ENCODE data around the gene ZNF615. TPM values are rescaled to one million over a fixed set of nuclear protein-coding genes. Genes with fewer than 3 reads are reported as not detected.
"Not testable (repeated sequence)": the region's sequence is repeated elsewhere in the genome, so short reads cannot be mapped to it uniquely, and the experiment has no call there.

Gene ZNF615
- total RNA-seq, 2 experiments from 2014 or later: 10.5 to 11.7 TPM

DNA sequence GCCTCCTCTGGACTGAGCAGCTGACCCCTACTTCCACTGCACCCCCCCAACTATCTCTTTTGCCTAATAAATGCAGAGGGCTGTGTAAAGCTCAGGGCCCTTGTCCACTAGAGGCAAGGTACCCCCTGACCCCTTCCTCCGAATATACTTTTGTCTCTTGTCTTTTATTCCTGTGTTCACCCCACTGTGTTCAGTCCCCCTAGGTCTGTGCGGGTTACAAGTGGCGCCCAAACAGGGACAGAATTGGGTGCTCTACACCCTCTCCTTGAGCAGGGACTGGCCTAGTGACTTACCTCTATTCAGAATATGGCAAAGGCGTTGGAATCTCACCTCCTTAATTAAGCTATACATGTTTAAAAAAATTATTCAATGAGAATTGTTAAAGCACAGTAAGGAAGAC is 36.4 kb downstream of the ZNF615 start:
- CTCF ChIA-PET: no interaction called here
- no peak for DNase-seq
- no peak overlapping the region for H3K4me3 Mint-ChIP-seq
- no peak overlapping the region for H3K27ac Mint-ChIP-seq
- POLR2A ChIA-PET: no interaction called here
- no peaks in the 10 kb centered on the region for H3K4me1 Mint-ChIP-seq
- H3K9me3 Mint-ChIP-seq: peaks cover 65% of the 10 kb centered on the region
- H3K27me3 Mint-ChIP-seq: no peaks in the 10 kb centered on the region
- H3K36me3 Mint-ChIP-seq (ENCODE audit: low read depth): peaks cover 82% of the 10 kb centered on the region

DNA sequence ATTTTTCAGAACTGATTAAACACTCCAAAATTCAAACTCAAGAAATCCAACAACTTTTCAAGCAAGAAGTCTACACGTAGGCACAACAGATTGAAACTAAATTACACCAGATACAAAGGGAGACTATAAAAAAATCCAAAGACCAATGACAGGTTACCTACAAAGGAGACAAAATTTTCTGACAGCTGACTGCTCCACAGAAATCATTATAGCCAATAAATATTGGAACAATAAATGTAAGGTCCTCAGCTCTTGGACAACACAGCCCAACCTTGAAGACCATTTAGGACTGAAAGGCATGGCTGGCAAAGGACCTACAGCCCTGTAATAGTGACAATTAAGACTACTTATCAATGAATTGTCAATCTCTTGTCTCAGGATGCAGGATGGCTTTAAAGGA is 37.3 kb downstream of the ZNF615 start:
- no peaks in the 10 kb centered on the region for H3K4me1 Mint-ChIP-seq
- ChIA-PET POLR2A (no interaction called here), CTCF (no interaction called here)
- H3K9me3 Mint-ChIP-seq: peaks cover 63% of the 10 kb centered on the region
- H3K36me3 Mint-ChIP-seq (ENCODE audit: low read depth): peaks cover 84% of the 10 kb centered on the region
- H3K27me3 Mint-ChIP-seq: no peaks in the 10 kb centered on the region
- DNase-seq: no peak
- no peak overlapping the region for H3K4me3 Mint-ChIP-seq
- H3K27ac Mint-ChIP-seq: no peak overlapping the region

DNA sequence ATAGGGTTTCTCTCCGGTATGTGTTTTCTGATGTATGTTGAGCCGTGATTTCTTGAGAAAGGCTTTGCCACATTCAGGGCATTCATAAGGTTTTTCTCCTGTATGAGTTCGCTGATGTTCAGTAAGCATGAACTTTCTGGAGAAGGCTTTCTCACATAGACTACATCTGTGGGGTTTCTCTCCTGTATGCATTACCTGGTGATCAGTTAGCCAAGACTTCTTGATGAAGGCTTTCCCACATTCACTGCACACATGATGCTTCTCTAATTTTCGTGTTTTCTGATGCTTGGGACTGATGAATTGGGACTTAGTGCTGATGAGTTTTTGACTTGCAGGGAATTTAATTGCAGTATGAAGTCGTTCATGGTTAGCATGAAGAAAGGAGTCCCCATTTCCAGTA is 42.4 kb downstream of the ZNF615 start:
- DNase-seq: no peak
- H3K27me3 Mint-ChIP-seq: no peaks in the 10 kb centered on the region
- no peak overlapping the region for H3K4me3 Mint-ChIP-seq
- CTCF ChIA-PET: no interaction called here
- H3K9me3 Mint-ChIP-seq: peaks cover 71% of the 10 kb centered on the region
- no peak overlapping the region for H3K27ac Mint-ChIP-seq
- H3K36me3 Mint-ChIP-seq (ENCODE audit: low read depth): peaks cover 75% of the 10 kb centered on the region
- POLR2A ChIA-PET: no interaction called here
- no peaks in the 10 kb centered on the region for H3K4me1 Mint-ChIP-seq

DNA sequence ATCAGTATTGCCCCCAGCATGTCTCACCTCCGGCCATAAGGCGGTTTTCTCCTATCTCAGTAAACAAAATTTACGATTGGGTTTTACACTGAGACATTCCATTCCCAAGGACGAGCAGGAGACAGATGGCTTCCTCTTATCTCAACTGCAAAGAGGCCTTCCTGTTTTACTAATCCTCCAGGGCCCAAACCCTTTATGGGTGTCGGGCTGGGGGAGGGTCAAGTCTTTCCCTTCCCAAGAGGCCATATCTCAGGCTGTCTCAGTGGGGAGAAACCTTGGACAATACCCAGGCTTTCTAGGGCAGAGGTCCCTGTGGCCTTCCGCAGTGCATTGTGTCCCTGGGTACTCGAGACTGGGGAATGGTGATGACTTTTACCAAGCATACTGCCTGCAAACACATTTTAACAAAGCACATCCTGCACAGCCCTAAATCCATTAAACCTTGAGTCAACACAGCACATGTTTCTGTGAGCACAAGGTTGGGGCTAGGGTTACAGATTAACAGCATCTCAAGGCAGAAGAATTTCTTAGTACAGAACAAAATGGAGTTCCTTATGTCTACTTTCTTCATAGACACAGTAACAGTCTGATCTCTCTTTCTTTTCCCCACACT is 47.3 kb downstream of the ZNF615 start:
- H3K27me3 Mint-ChIP-seq, CTCF ChIA-PET, H3K27ac Mint-ChIP-seq, H3K4me3 Mint-ChIP-seq, DNase-seq, POLR2A ChIA-PET, H3K4me1 Mint-ChIP-seq: not testable (repeated sequence)
- peaks cover 74% of the 10 kb centered on the region for H3K9me3 Mint-ChIP-seq
- H3K36me3 Mint-ChIP-seq (ENCODE audit: low read depth): peaks cover 44% of the 10 kb centered on the region

DNA sequence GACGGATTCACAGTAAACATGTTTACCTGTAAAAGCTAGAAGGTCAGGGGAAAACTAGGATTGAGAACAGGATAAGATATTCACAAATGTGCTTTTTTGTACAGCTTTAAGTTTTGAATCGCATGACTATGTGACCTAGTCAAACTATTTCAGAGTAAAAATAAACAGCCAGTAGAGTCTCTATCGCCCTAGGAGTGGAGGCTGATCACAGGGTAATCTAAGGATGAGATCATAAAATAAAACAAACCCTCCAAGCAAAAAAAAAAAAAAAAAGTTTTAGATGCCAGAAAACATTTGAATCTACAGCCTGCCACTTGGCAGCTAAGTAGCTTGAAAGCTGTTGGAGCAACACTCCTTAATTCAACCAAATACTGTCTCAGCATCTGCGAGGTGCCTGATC is 48.2 kb downstream of the ZNF615 start:
- Mint-ChIP-seq H3K4me3 (no peak overlapping the region), H3K36me3 (ENCODE audit: low read depth) (peaks cover 34% of the 10 kb centered on the region), H3K27me3 (no peaks in the 10 kb centered on the region), H3K27ac (no peak overlapping the region), H3K9me3 (peaks cover 68% of the 10 kb centered on the region), H3K4me1 (no peaks in the 10 kb centered on the region)
- POLR2A ChIA-PET: no interaction called here
- DNase-seq: no peak
- CTCF ChIA-PET: no interaction called here

- peaks cover 65% of the 10 kb centered on the region for H3K9me3 Mint-ChIP-seq
- DNase-seq, POLR2A ChIA-PET, H3K4me1 Mint-ChIP-seq, H3K4me3 Mint-ChIP-seq, H3K27me3 Mint-ChIP-seq, H3K27ac Mint-ChIP-seq, CTCF ChIA-PET: not testable (repeated sequence)
- H3K36me3 Mint-ChIP-seq (ENCODE audit: low read depth): peaks cover 21% of the 10 kb centered on the region
Measured at GRCh38 chr19:51957846-51958245, 50.2 kb downstream of the ZNF615 start.

- no peak overlapping the region for H3K4me3 Mint-ChIP-seq
- no peaks in the 10 kb centered on the region for H3K4me1 Mint-ChIP-seq
- ChIA-PET CTCF (no interaction called here), POLR2A (no interaction called here)
- H3K9me3 Mint-ChIP-seq: peaks cover 72% of the 10 kb centered on the region
- no peaks in the 10 kb centered on the region for H3K27me3 Mint-ChIP-seq
- no peak overlapping the region for H3K27ac Mint-ChIP-seq
- DNase-seq: no peak
- H3K36me3 Mint-ChIP-seq (ENCODE audit: low read depth): peaks cover 30% of the 10 kb centered on the region
Measured at GRCh38 chr19:51948975-51949374, 59.0 kb downstream of the ZNF615 start.

DNA sequence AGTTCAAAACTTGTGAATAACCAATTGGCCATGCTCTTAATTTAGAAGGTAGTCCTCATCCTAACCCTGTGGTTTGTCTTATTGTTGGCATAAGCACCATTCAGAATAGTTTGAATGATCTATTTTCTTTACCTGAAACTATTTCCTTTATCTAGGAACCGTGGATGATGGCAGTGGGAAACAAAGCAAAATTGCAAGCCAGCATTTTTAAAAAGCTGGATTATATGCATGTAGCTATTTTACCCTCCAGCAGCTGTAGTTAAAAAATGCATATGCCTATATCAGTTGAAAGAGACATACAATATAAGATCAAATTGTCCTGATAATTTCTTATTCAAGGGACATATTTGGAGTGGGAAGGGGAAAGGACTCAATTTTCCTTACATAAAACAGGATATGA is 61.4 kb downstream of the ZNF615 start:
- H3K27ac Mint-ChIP-seq: no peak overlapping the region
- H3K4me3 Mint-ChIP-seq: no peak overlapping the region
- H3K4me1 Mint-ChIP-seq: no peaks in the 10 kb centered on the region
- ChIA-PET CTCF (no interaction called here), POLR2A (no interaction called here)
- no peaks in the 10 kb centered on the region for H3K27me3 Mint-ChIP-seq
- peaks cover 84% of the 10 kb centered on the region for H3K9me3 Mint-ChIP-seq
- peaks cover 53% of the 10 kb centered on the region for H3K36me3 Mint-ChIP-seq (ENCODE audit: low read depth)
- no peak for DNase-seq

GRCh38 chr19:51944798-51945552 is 63.0 kb downstream of the ZNF615 start:
- H3K4me3 Mint-ChIP-seq: no peak overlapping the region
- H3K27me3 Mint-ChIP-seq: no peaks in the 10 kb centered on the region
- no peak overlapping the region for H3K27ac Mint-ChIP-seq
- POLR2A ChIA-PET: no interaction called here
- no peak for DNase-seq
- peaks cover 85% of the 10 kb centered on the region for H3K9me3 Mint-ChIP-seq
- H3K36me3 Mint-ChIP-seq (ENCODE audit: low read depth): peaks cover 68% of the 10 kb centered on the region
- CTCF ChIA-PET: no interaction called here
- no peaks in the 10 kb centered on the region for H3K4me1 Mint-ChIP-seq

Other genes with a start within 250 kb of the ZNF615 start
- not detected for gene FPR2, start 247.0 kb downstream of the ZNF615 start, total RNA-seq
- not detected for gene FPR3, start 213.1 kb downstream of the ZNF615 start, total RNA-seq
- gene ZNF577, start 120.3 kb downstream of the ZNF615 start, total RNA-seq: 1 to 10 TPM; 7.5 to 8.9 TPM
- 10 to 100 TPM; 12.2 to 12.8 TPM for gene ZNF649, start 103.2 kb downstream of the ZNF615 start, total RNA-seq
- 10 to 100 TPM in 1 of 2 experiments, 1 to 10 TPM in 1; 6.5 to 10.6 TPM for gene ZNF613, start 80.7 kb downstream of the ZNF615 start, total RNA-seq
- gene ZNF350, start 21.4 kb downstream of the ZNF615 start, total RNA-seq: 10 to 100 TPM; 15.5 to 17.8 TPM
- 1 to 10 TPM; 9.0 to 9.9 TPM for gene ZNF614, start 20.2 kb upstream of the ZNF615 start, total RNA-seq
- gene ZNF432, start 40.6 kb upstream of the ZNF615 start, total RNA-seq: 10 to 100 TPM; 11.9 to 12.6 TPM
- 10 to 100 TPM; 27.7 to 27.9 TPM for gene ZNF841, start 87.6 kb upstream of the ZNF615 start, total RNA-seq
- gene ZNF616, start 131.7 kb upstream of the ZNF615 start, total RNA-seq: 1 to 10 TPM; 7.5 to 8.3 TPM
- 10 to 100 TPM; 21.7 to 23.5 TPM for gene ZNF836, start 163.4 kb upstream of the ZNF615 start, total RNA-seq
- gene PPP2R1A, start 181.8 kb upstream of the ZNF615 start, total RNA-seq: 100 to 1,000 TPM; 184 to 214 TPM